KMS-11 (cell line): Measurements from ENCODE around the gene PBLD.

Experiments
- H2AFZ ChIP-seq: fragments of 200-600 bp; sonication (generic); 2 replicates; pipeline ENCODE4 v1.6.1; 2016; ENCODE audit warnings: antibody characterized with exemption, mixed run types, low read depth
- H3K27ac ChIP-seq: fragments of 200-600 bp; sonication (generic); 2 replicates; pipeline ENCODE4 v1.6.1; 2016; ENCODE audit warnings: mild to moderate bottlenecking, mixed run types
- H3K27me3 ChIP-seq: fragments of 200-600 bp; sonication (generic); 2 replicates; pipeline ENCODE4 v1.6.1; 2017; ENCODE audit warnings: mild to moderate bottlenecking, low read depth, mixed run types, moderate library complexity; ENCODE audit not compliant: insufficient read depth
- H3K36me3 ChIP-seq: fragments of 200-600 bp; sonication (generic); 2 replicates; pipeline ENCODE4 v1.6.1; 2017; ENCODE audit warnings: mild to moderate bottlenecking, mixed run types; ENCODE audit not compliant: insufficient read depth
- H3K4me1 ChIP-seq: fragments of 200-600 bp; sonication (generic); 2 replicates; pipeline ENCODE4 v1.6.1; 2016; ENCODE audit warnings: mild to moderate bottlenecking, low read depth, mixed run types; ENCODE audit not compliant: poor library complexity, severe bottlenecking
- H3K4me2 ChIP-seq: fragments of 200-600 bp; sonication (generic); 2 replicates; pipeline ENCODE4 v1.7.0; 2016; ENCODE audit warnings: mild to moderate bottlenecking, mixed run types
- H3K4me3 ChIP-seq: fragments of 200-600 bp; sonication (generic); IDR thresholded peaks from 2 replicates; pipeline ENCODE4 v1.6.1; 2017; ENCODE audit warnings: low read depth, low read length, mixed read lengths; ENCODE audit not compliant: insufficient read depth
- H3K79me2 ChIP-seq: fragments of 200-600 bp; sonication (generic); 2 replicates; pipeline ENCODE4 v1.6.1; 2016; ENCODE audit warnings: low read depth, mixed run types; ENCODE audit not compliant: insufficient read depth
- H3K9ac ChIP-seq: fragments of 200-600 bp; sonication (generic); 2 replicates; pipeline ENCODE4 v1.6.1; 2016; ENCODE audit warnings: mild to moderate bottlenecking, mixed run types
- H4K20me1 ChIP-seq: fragments of 200-600 bp; sonication (generic); 2 replicates; pipeline ENCODE4 v1.6.1; 2016; ENCODE audit warnings: mild to moderate bottlenecking, mixed run types; ENCODE audit not compliant: insufficient read depth
- CTCF ChIP-seq: fragments of 200-600 bp; sonication (generic); conservative IDR thresholded peaks from 2 replicates; pipeline ENCODE4 v1.6.1; 2017; ENCODE audit warnings: low read depth, mild to moderate bottlenecking, antibody characterized with exemption, low read length, moderate library complexity, mixed read lengths

PBLD gene

GRCh38 chr10:68365611-68366010, 32.9 kb upstream of the PBLD start:
- Histone ChIP-seq H3K79me2 (no peaks in the 10 kb centered on the region), H4K20me1 (no peaks in the 10 kb centered on the region), H3K9ac (no peak overlapping the region), H3K27me3 (no peaks in the 10 kb centered on the region), H2AFZ (no peak overlapping the region), H3K4me1 (no peaks in the 10 kb centered on the region), H3K36me3 (no peaks in the 10 kb centered on the region), H3K4me3 (no peak overlapping the region), H3K27ac (no peak overlapping the region), H3K4me2 (no peak overlapping the region)
- no peak for TF ChIP-seq CTCF

- Histone ChIP-seq H3K27me3 (no peaks in the 10 kb centered on the region), H3K9ac (no peak overlapping the region), H3K27ac (no peak overlapping the region), H4K20me1 (no peaks in the 10 kb centered on the region), H3K4me1 (no peaks in the 10 kb centered on the region), H3K4me2 (no peak overlapping the region), H3K4me3 (no peak overlapping the region), H2AFZ (no peak overlapping the region), H3K36me3 (no peaks in the 10 kb centered on the region), H3K79me2 (no peaks in the 10 kb centered on the region)
- TF ChIP-seq CTCF = no peak
Observed at GRCh38 chr10:68364101-68364886, 31.6 kb upstream of the PBLD start.

GRCh38 chr10:68362590-68362989, 29.9 kb upstream of the PBLD start:
- H3K4me1 ChIP-seq = no peaks in the 10 kb centered on the region
- no peak overlapping the region for H3K27ac ChIP-seq
- H3K27me3 ChIP-seq = no peaks in the 10 kb centered on the region
- no peak overlapping the region for H3K9ac ChIP-seq
- H2AFZ ChIP-seq = no peak overlapping the region
- no peak overlapping the region for H3K4me2 ChIP-seq
- no peaks in the 10 kb centered on the region for H3K36me3 ChIP-seq
- TF ChIP-seq CTCF = no peak
- no peaks in the 10 kb centered on the region for H3K79me2 ChIP-seq
- H4K20me1 ChIP-seq = no peaks in the 10 kb centered on the region
- H3K4me3 ChIP-seq = no peak overlapping the region

- Histone ChIP-seq H2AFZ (no peak overlapping the region), H3K9ac (no peak overlapping the region), H4K20me1 (no peaks in the 10 kb centered on the region), H3K4me3 (no peak overlapping the region), H3K27ac (no peak overlapping the region), H3K4me2 (no peak overlapping the region), H3K79me2 (no peaks in the 10 kb centered on the region), H3K36me3 (no peaks in the 10 kb centered on the region), H3K27me3 (no peaks in the 10 kb centered on the region), H3K4me1 (peaks cover 4% of the 10 kb centered on the region)
- TF ChIP-seq CTCF = no peak
Observed at GRCh38 chr10:68359189-68359588, 26.5 kb upstream of the PBLD start.
